Right ventricle myocardium superior (tissue), 1 donor: ENCODE results near the gene C6orf52. TPM values are rescaled to one million over a fixed set of nuclear protein-coding genes. Genes with fewer than 3 reads are reported as not detected.
"Not testable (repeated sequence)": the region's sequence is repeated elsewhere in the genome, so short reads cannot be mapped to it uniquely, and the experiment has no call there.

Source experiments
- ATAC-seq: fragments of 200-7000 bp; cut with Tn5 transposase; one replicate; pipeline ENCODE4 v1.9.1; 2020; ENCODE audit warnings: mild to moderate bottlenecking; ENCODE audit not compliant: poor library complexity
- DNase-seq: peaks from one replicate; pipeline ENCODE4 v3.0.0-alpha.2; 2020
- intact Hi-C: fragments of 100-400 bp; cut with DNase I; formaldehyde crosslinking; loops from one replicate; pipeline ENCODE4 v1.11.2; 2022
- total RNA-seq: library from RNA; stranded (reverse); fragmentation: NEBNext Ultra II Directional; extraction: Animal tissue kit (Norgen Biotek cat#: 25700); gene quantifications from one replicate; pipeline ENCODE4 v1.2.1, GENCODE V29; 2021
- donor health status: DM: no; HTN: yes; CAD: no; lungs with severe emphysema.

The C6orf52 gene
- total RNA-seq, 1 donor from 2014 or later: 0.78 TPM

DNA sequence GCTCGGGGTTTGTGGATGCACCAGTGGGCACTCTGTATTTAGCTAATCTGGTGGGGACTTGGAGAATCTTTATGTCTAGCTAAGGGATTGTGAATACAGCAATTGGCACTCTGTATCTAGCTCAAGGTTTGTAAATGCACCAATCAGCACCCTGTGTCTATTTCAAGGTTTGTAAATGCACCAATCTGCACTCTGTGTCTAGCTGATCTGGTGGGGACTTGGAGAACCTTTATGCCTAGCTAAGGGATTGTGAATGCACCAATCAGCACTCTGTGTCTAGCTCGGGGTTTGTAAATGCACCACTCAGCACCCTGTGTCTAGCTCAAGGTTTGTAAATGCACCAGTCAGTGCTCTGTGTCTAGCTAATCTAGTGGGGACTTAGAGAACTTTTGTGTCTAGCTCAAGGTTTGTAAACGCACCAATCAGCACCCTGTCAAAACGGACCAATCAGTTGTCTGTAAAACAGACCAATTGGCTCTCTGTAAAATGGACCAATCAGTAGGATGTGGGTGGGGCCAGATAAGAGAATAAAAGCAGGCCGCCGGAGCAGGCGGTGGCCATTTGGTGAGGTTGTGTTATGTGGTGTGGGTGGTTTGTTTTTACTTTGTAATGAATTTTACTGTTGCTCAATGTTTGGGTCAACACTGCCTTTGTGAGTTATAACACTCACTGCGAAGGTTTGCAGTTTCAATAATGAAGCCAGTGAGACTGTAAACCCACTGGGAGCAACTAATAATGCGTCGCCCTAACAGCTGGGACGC is 33.8 kb downstream of the C6orf52 start:
- intact Hi-C loops, ATAC-seq, DNase-seq: not testable (repeated sequence)

DNA sequence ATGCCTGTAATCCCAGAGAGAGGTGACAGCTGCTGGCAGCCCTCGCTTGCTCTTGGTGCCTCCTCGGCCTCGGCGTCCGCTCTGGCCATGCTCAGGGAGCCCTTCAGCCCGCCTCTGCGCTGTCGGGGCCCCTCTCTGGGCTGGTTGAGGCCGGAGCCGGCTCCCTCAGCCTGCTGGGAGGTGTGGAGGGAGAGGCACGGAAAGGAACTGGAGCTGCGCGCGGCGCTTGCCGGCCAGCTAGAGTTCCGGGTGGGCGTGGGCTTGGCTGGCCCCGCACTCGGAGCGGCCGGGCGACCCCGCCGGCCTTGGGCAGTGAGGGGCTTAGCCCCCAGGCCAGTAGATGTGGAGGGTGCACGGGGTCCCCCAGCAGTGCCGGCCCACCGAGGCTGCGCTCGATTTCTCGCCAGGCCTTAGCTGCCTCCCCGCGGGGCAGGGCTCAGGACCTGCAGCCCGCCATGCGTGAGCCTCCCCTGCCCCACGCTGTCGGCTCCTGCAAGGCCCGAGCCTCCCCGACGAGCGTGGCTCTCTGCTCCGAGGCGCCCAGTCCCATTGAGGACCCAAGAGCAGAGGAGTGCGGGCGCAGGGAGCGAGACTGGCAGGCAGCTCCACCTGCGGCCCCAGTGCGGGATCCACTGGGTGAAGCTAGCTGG is 34.6 kb downstream of the C6orf52 start:
- DNase-seq: no peak
- intact Hi-C loops: no loop called here

DNA sequence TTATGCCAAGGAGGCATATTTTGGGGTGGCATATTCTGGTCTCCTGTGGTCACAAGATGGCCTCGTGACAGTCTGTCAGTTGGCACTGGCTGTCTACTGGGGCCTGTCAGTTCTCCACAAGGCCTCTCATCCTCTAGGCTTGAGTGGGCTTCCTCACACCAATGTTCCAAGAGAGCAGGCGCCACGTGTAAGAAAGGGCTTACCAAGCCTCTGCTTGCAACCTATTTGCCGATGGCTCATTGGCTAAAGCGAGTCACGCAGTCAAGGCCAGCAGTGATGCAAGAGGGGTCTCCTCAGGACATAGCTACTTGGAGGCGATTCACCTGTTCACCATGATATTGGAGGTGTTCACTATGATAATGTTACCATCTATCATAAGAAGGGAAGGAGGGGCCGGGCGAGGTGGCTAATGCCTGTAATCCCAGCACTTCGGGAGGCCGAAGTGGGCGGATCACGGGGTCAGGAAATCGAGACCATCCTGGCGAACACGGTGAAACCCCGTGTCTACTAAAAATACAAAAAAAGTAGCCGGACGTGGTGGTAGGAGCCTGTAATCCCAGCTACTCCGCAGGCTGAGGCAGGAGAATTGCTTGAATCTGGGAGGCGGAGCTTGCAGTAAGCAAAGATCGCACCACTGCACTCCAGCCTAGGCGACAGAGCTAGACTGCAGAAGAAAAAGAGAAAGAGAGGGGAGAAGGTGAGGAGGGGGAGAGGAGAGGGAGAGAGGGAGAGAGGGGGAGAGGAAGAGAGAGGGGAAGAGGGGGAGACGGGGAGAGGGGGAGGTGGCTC is 35.3 kb downstream of the C6orf52 start:
- no peak for ATAC-seq
- DNase-seq: no peak
- intact Hi-C loops: no loop called here

More for the DNA sequence above, 34.6 kb downstream of the C6orf52 start:
- peak; percentile 65 for ATAC-seq

DNA sequence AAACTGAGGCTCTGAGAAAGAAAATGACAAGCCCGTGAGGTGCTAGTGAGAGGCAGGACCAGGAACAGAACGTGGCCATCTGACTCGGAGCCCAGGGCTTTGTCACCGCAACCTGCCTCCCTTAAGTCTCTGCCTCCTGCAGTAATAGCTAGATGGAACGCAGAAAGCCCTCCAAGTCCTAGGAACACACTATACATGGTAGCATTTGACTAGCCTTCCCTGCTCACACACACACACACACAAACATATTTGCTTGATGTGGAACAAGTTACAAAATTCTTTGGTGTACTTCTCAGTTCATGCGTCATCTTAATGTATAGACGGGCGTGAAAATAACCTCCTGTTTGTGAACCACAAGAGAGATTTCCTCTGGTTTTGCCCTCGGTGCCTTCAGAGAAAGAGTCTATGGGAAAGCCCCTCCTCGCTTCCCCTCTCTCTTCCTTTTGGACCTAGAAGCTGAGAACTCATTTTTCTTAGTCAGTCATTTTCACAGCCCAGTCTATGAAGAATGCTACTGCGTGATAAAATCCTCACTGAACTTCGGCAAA is 38.8 kb downstream of the C6orf52 start:
- DNase-seq: no peak
- intact Hi-C loops: no loop called here
- no peak for ATAC-seq

DNA sequence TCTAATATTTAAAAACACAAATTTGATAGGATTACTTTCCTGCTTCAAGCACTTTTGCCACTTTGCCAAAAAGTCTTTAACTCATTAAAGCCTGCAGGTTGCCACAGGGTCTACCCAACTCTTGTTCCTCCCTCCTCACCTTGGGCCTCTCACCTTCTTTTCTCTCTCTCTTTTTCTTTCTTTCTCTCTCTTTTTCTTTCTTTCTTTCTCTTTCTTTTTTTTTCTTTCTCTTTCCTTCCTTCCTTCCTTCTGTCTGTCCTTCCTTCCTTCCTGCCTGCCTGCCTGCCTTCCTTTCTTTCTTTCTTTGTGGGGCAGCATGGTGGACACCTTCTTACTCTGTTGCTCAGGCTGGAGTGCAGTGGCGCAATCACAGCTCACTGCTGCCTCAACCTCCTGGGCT is 50.2 kb downstream of the C6orf52 start:
- no peak for ATAC-seq
- intact Hi-C loops: no loop called here
- DNase-seq: no peak

DNA sequence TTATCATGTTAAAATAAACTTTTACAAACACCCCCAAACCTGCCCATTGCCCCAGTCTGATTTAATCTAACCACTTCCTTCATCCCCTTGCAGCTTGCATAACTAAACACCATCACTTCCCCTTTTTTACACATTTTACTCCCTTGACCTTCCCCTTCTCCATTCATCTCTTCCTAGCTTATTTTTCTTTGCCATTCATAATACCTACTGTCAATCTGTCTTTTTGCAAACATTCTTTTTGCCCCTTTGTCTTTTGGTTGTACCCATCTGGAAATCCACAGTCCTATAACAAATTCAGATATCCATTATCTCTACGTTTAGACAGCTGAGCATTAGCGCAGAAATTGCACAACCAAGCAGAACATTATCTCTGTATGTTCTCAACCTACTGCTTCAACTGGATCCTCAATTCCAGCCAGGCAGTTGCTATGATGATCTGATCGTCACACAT is 51.2 kb downstream of the C6orf52 start:
- ATAC-seq (no peak), DNase-seq (no peak)
- intact Hi-C loops: no loop called here

DNA sequence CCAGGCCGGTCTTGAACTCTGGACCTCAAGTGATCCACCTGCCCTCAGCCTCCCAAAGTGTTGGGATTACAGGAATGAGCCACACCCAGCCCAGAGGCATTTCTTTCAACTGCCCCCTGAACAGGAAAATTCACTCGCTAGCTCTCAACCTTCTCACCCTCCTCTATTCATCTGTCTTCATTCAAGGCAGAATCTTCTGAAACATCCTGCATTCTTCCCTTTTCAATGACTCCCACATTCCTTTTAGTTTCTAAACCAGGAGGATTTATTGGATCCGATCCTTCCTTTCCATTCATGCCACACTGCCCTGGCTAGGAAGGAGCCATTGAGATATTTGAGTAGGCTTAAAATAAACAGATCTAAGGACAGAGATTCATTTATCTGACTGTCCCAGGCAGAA is 52.9 kb downstream of the C6orf52 start:
- ATAC-seq (no peak), DNase-seq (no peak)
- intact Hi-C loops: no loop called here

DNA sequence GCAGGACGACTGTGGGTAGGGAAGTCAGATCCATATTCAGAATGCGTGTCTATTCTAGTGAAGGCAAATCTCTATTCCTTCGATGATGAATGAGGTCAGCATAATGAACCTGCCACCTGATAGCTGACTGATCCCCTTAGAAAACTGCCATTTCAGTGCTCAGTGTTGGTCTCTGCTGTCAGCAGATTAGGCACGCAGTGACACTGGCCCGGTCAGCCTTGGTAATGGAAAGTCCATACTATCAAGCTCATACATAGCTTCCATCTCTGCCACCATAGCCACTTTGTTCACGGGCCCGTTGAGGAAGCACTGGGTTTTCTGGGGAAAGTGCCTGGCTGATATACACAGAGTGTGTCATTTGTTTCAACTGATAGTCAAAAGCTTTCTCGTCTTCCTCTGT is 54.0 kb downstream of the C6orf52 start:
- intact Hi-C loops: no loop called here
- no peak for ATAC-seq

DNA sequence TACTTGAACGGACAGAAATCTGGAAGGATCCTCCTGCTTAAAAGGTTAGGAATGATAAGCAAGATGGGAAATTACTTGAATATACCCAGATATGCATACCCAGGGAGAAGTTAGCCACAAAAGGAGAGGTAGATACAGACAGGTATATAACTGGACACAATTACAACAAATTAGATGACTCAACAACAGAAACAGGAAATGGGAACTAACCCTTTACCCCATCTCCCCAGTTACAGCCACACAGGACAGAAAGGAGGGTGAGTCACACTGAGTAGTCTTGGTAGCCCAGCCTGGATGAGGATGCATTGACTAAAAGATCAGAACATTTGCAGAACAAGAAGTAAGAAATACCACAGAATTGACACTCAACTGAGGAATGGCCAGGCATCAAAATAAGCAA is 61.2 kb downstream of the C6orf52 start:
- intact Hi-C loops: no loop called here
- no peak for ATAC-seq
- DNase-seq: no peak

More for the DNA sequence above, 54.0 kb downstream of the C6orf52 start:
- DNase-seq: no peak

DNA sequence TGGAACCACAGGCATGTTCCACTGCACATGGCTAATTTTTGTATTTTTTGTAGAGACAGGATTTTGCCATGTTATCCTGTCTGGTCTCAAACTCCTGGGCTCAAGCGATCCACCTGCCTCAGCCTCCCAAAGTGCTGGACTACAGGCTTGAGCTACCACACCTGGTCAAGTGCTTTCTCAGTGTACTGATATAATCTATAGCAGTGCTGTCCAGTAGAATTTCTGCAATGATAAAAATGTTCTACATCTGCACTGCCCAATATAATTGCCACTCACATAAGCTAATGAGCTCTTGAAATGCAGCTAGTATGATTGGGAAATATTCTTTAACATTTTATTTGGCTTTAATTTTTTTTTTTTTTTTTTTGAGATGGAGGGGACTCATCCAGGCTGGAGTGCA is 64.2 kb downstream of the C6orf52 start:
- DNase-seq (no peak), ATAC-seq (no peak)
- intact Hi-C loops: no loop called here

DNA sequence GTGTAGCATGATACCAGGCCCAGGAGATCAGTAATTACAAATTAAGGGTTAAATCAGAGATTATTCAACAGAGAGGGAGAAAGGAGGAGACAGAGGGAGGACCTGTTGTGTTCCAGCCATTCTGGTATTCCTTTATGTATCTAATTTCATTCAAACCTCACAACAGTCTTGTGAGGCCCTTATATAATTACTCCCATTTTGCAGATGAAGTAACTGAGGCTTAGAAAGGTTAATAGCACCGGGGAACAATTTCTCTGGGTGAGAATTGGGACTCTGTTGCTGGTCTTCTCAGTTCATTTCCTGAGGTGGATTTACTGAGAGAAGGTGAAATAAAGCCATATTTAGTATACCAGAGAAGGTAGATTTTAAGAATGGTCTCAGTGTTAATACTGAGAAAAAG is 66.6 kb downstream of the C6orf52 start:
- intact Hi-C loops: no loop called here
- no peak for DNase-seq
- no peak for ATAC-seq

DNA sequence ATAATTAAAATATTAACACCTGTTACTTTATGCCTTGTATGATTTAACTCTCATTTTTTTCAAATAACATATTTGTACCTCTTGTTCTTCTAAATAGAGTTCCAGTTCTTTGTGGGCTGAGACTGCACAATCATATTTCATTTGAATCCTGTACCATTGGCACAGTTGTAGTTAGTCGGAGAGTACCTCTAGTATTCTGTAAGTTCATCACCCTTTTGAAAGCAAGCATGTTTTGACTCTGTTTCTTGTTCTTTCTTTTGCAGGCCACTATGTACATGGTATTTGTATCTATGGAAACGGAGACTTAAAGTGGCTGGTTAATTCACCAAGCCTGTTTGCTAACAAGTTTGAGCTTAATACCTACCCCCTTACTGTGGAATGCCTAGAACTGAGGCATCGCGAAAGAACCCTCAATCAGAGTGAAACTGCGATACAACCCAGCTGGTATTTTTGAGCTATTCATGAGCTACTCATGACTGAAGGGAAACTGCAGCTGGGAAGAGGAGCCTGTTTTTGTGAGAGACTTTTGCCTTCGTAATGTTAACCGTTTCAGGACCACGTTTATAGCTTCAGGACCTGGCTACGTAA is 68.2 kb downstream of the C6orf52 start:
- intact Hi-C loops: no loop called here
- DNase-seq (no peak), ATAC-seq (no peak)

DNA sequence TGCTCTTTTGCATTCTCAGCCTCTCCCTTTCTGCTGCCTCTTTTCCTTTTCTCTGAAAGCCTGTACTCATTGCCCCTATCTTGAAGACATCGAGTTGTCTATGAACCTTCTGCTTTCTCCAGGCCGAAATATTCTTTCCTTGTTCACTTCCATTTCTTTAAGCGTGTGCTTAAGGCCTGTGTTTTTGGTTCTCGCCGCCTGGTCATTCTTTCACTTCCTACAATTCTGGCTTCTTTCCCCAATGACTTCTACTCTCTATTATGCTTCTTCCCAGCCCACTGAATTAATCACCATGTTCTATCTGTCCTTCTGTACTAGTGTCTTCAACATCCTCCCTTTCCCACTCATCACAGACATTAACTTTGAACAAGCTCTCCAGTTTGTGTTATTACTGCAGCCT is 69.6 kb downstream of the C6orf52 start:
- intact Hi-C loops: no loop called here
- no peak for DNase-seq
- no peak for ATAC-seq

DNA sequence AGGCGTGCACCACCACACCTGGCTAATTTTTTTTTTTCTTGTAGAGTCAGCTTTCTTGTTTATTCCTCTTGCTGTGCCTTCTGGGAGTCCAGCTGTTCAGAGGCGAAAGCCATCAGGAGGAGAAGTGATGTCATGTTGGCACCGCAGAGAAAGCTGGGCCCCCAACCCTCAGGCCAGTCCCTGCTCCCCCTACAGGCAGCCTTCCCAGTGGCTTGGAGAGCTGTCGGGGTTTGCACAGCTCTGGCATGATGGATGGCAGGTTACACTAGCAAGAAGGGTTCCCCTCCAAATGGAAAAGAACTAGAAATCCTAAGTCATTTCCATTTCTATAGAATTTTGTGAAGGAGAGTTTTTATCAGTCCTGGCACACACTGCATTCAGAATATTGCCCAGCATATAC is 72.6 kb downstream of the C6orf52 start:
- intact Hi-C loops: no loop called here
- ATAC-seq (no peak), DNase-seq (no peak)

Other genes starting within 250 kb of the C6orf52 start
- gene GCNT2, start 173.3 kb downstream of the C6orf52 start, total RNA-seq: 37.1 TPM
- gene PAK1IP1, start 356 bp upstream of the C6orf52 start, total RNA-seq: 10.4 TPM
- gene TMEM14C, start 28.5 kb upstream of the C6orf52 start, total RNA-seq: 124 TPM
- 120 TPM for gene TMEM14B, start 53.2 kb upstream of the C6orf52 start, total RNA-seq
- not detected for gene MAK, start 143.9 kb upstream of the C6orf52 start, total RNA-seq
- not detected for gene GCM2, start 187.4 kb upstream of the C6orf52 start, total RNA-seq
- gene SYCP2L, start 192.4 kb upstream of the C6orf52 start, total RNA-seq: 0.75 TPM